Thoracic aorta (tissue), 2 donors: ENCODE data around the gene IL7R. TPM values are rescaled to one million over a fixed set of nuclear protein-coding genes. Genes with fewer than 3 reads are reported as not detected.

Experiments used
- ATAC-seq: fragments of 150-250 bp; one replicate; pipeline ENCODE4 v1.8.0; 2017; ENCODE audit warnings: low read depth; ENCODE audit not compliant: insufficient number of reproducible peaks, low FRiP score
- DNase-seq: peaks from one replicate; pipeline ENCODE4 v3.0.0-alpha.2; 2020; ENCODE audit warnings: low spot score
- H3K27ac ChIP-seq, 2 donors: fragments of 200-600 bp; sonication (generic); 1 replicate in 1 of 2; 2 replicates in 1 of 2; pipeline ENCODE4 v1.5.1; 2016; ENCODE audit warnings: mild to moderate bottlenecking in 2 of 2, moderate library complexity in 2 of 2
- H3K27me3 ChIP-seq: fragments of 200-600 bp; sonication (generic); replicated peaks from 2 replicates; pipeline ENCODE4 v1.6.0; 2016; ENCODE audit warnings: mild to moderate bottlenecking; ENCODE audit not compliant: insufficient read depth
- H3K36me3 ChIP-seq: fragments of 200-600 bp; sonication (generic); one replicate; pipeline ENCODE4 v1.5.1; 2016
- H3K4me1 ChIP-seq, 2 donors: fragments of 200-600 bp; sonication (generic); 1 replicate in 1 of 2; 2 replicates in 1 of 2; pipeline versions ENCODE4 v1.5.1 to v1.6.0; 2016; ENCODE audit warnings: low read depth in 2 of 2, mild to moderate bottlenecking in 1 of 2; ENCODE audit not compliant: control insufficient read depth in 1 of 2
- H3K4me3 ChIP-seq: fragments of 200-600 bp; sonication (generic); 2 replicates; pipeline ENCODE4 v1.5.1; 2016; ENCODE audit warnings: mild to moderate bottlenecking
- H3K9me3 ChIP-seq: fragments of 200-600 bp; sonication (generic); 2 replicates; pipeline ENCODE4 v1.5.1; 2016
- total RNA-seq, 2 donors: library from RNA; depleted of rRNA; stranded (reverse); fragments of >200 nt; gene quantifications; one replicate each; pipeline versions ENCODE4 v1.1.0 to v1.2.3, GENCODE V29; 2016
- TF ChIP-seq, protein P1 (sequence below): fragments of 200-600 bp; sonication (generic); IDR thresholded peaks from one replicate; pipeline ENCODE4 v1.5.1; 2019; ENCODE audit warnings: antibody characterized with exemption

IL7R gene
- total RNA-seq, 2 donors from 2014 or later = 12.7 to 20.5 TPM

- TF ChIP-seq, protein P1, sequence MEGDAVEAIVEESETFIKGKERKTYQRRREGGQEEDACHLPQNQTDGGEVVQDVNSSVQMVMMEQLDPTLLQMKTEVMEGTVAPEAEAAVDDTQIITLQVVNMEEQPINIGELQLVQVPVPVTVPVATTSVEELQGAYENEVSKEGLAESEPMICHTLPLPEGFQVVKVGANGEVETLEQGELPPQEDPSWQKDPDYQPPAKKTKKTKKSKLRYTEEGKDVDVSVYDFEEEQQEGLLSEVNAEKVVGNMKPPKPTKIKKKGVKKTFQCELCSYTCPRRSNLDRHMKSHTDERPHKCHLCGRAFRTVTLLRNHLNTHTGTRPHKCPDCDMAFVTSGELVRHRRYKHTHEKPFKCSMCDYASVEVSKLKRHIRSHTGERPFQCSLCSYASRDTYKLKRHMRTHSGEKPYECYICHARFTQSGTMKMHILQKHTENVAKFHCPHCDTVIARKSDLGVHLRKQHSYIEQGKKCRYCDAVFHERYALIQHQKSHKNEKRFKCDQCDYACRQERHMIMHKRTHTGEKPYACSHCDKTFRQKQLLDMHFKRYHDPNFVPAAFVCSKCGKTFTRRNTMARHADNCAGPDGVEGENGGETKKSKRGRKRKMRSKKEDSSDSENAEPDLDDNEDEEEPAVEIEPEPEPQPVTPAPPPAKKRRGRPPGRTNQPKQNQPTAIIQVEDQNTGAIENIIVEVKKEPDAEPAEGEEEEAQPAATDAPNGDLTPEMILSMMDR = no peak
- no peaks in the 10 kb centered on the region for H3K27me3 ChIP-seq
- H3K4me1 ChIP-seq = no peaks in the 10 kb centered on the region
- DNase-seq (no peak), ATAC-seq (no peak)
- no peaks in the 10 kb centered on the region for H3K36me3 ChIP-seq
- no peak overlapping the region for H3K27ac ChIP-seq
- no peaks in the 10 kb centered on the region for H3K9me3 ChIP-seq
- H3K4me3 ChIP-seq = no peak overlapping the region
Observed at GRCh38 chr5:35863159-35863558, 6.5 kb downstream of the IL7R start.

GRCh38 chr5:35867998-35868397 is 11.3 kb downstream of the IL7R start:
- no peaks in the 10 kb centered on the region for H3K36me3 ChIP-seq
- no peak overlapping the region for H3K4me3 ChIP-seq
- no peaks in the 10 kb centered on the region for H3K9me3 ChIP-seq
- no peaks in the 10 kb centered on the region for H3K27me3 ChIP-seq
- ATAC-seq (no peak), DNase-seq (no peak)
- TF ChIP-seq, protein P1 = no peak
- no peak overlapping the region for H3K27ac ChIP-seq
- no peaks in the 10 kb centered on the region for H3K4me1 ChIP-seq

GRCh38 chr5:35869685-35870277 is 13.1 kb downstream of the IL7R start:
- ATAC-seq = no peak
- TF ChIP-seq, protein P1 = no peak
- no peaks in the 10 kb centered on the region for H3K4me1 ChIP-seq
- no peaks in the 10 kb centered on the region for H3K36me3 ChIP-seq
- H3K4me3 ChIP-seq = no peak overlapping the region
- no peaks in the 10 kb centered on the region for H3K27me3 ChIP-seq
- no peak overlapping the region for H3K27ac ChIP-seq
- no peaks in the 10 kb centered on the region for H3K9me3 ChIP-seq
- DNase-seq = no peak

DNA sequence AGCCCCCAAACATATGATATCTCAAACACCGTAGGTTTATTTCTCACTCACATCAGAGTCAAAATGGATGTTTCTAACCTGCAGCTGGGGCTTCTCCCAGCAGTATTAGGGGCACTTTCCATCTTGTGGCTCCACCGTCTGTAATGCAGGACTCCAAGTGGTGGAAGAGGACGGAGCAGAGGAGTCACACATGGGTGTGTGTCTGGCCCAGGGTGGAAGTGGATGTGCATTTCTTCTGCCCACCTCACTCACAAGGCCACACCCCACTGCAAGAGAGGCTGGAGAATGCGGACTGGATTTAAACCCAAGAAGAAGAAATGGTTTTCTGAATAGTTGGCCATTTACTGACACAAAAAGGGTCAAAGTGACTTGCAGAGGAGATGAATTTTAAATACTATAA is 13.9 kb downstream of the IL7R start:
- TF ChIP-seq, protein P1 = no peak
- DNase-seq = no peak
- Histone ChIP-seq H3K27me3 (no peaks in the 10 kb centered on the region), H3K9me3 (no peaks in the 10 kb centered on the region), H3K36me3 (no peaks in the 10 kb centered on the region), H3K27ac (no peak overlapping the region), H3K4me1 (no peaks in the 10 kb centered on the region), H3K4me3 (no peak overlapping the region)
- no peak for ATAC-seq

- no peak for ATAC-seq
Observed at GRCh38 chr5:35876454-35876853, 19.8 kb downstream of the IL7R start.

More at GRCh38 chr5:35876454-35876853, 19.8 kb downstream of the IL7R start:
- H3K36me3 ChIP-seq = no peaks in the 10 kb centered on the region
- TF ChIP-seq, protein P1 = no peak
- H3K4me1 ChIP-seq = no peaks in the 10 kb centered on the region
- H3K27me3 ChIP-seq = no peaks in the 10 kb centered on the region
- H3K9me3 ChIP-seq = no peaks in the 10 kb centered on the region
- no peak for DNase-seq
- H3K4me3 ChIP-seq = no peak overlapping the region
- H3K27ac ChIP-seq = no peak overlapping the region
